Loucy (cell line): ENCODE measurements around the gene BRD8.

Experiments used
- H2AFZ ChIP-seq: fragments of 200-600 bp; sonication (generic); 2 replicates; pipeline ENCODE4 v1.6.0; 2016; ENCODE audit warnings: antibody characterized with exemption, mild to moderate bottlenecking, low read length, moderate library complexity
- H3F3A ChIP-seq: fragments of 200-600 bp; 2 replicates; pipeline ENCODE4 v1.6.0; 2016; ENCODE audit warnings: antibody characterized with exemption, low read depth, mild to moderate bottlenecking
- H3K27me3 ChIP-seq: fragments of 200-600 bp; sonication (generic); 2 replicates; pipeline ENCODE4 v1.6.1; 2014; ENCODE audit warnings: low read length, mild to moderate bottlenecking; ENCODE audit not compliant: insufficient read depth, poor library complexity, severe bottlenecking
- H3K36me3 ChIP-seq: fragments of 200-600 bp; sonication (generic); 2 replicates; pipeline ENCODE4 v1.6.1; 2016; ENCODE audit warnings: low read length; ENCODE audit not compliant: insufficient read depth
- H3K4me1 ChIP-seq: fragments of 200-600 bp; sonication (generic); 2 replicates; pipeline ENCODE4 v1.5.1; 2014; ENCODE audit warnings: low read length, mild to moderate bottlenecking; ENCODE audit not compliant: insufficient read depth, poor library complexity, severe bottlenecking
- H3K4me2 ChIP-seq: fragments of 200-600 bp; sonication (generic); 2 replicates; pipeline ENCODE4 v1.6.0; 2014; ENCODE audit warnings: antibody characterized with exemption, low read length, low read depth, mild to moderate bottlenecking; ENCODE audit not compliant: poor library complexity, severe bottlenecking
- H3K4me3 ChIP-seq: fragments of 200-600 bp; sonication (generic); 2 replicates; pipeline ENCODE4 v1.5.1; 2014; ENCODE audit warnings: low read length, mild to moderate bottlenecking, mixed read lengths; ENCODE audit not compliant: poor library complexity, severe bottlenecking
- H3K79me2 ChIP-seq: fragments of 200-600 bp; sonication (generic); 2 replicates; pipeline ENCODE4 v1.6.1; 2014; ENCODE audit warnings: low read length; ENCODE audit not compliant: insufficient read depth
- H3K9ac ChIP-seq: fragments of 200-600 bp; sonication (generic); 2 replicates; pipeline ENCODE4 v1.6.0; 2014; ENCODE audit warnings: mild to moderate bottlenecking, low read depth, low read length, moderate library complexity; ENCODE audit not compliant: poor library complexity, severe bottlenecking
- H3K9me2 ChIP-seq: fragments of 200-600 bp; sonication (generic); replicated peaks from 2 replicates; pipeline ENCODE4 v1.6.1; 2016; ENCODE audit warnings: low read depth, low read length, mixed read lengths
- H3K9me3 ChIP-seq: fragments of 200-600 bp; sonication (generic); 2 replicates; pipeline ENCODE4 v1.6.1; 2014; ENCODE audit warnings: mild to moderate bottlenecking, antibody characterized with exemption, low read length, low read depth; ENCODE audit not compliant: insufficient read depth
- H4K20me1 ChIP-seq: fragments of 200-600 bp; sonication (generic); 2 replicates; pipeline ENCODE4 v1.6.0; 2014; ENCODE audit warnings: antibody characterized with exemption, low read length, mild to moderate bottlenecking; ENCODE audit not compliant: insufficient read depth, poor library complexity, severe bottlenecking
- EZH2phosphoT487 ChIP-seq: fragments of 200-600 bp; IDR thresholded peaks from 2 replicates; pipeline ENCODE4 v1.6.1; 2018; ENCODE audit warnings: antibody characterized with exemption, mild to moderate bottlenecking, moderate library complexity, borderline replicate concordance
- TF ChIP-seq, protein P1 (sequence below): fragments of 200-600 bp; sonication (generic); conservative IDR thresholded peaks from 2 replicates; pipeline ENCODE4 v1.5.1; 2014; ENCODE audit warnings: mild to moderate bottlenecking, antibody characterized with exemption, low read length

Gene BRD8

DNA sequence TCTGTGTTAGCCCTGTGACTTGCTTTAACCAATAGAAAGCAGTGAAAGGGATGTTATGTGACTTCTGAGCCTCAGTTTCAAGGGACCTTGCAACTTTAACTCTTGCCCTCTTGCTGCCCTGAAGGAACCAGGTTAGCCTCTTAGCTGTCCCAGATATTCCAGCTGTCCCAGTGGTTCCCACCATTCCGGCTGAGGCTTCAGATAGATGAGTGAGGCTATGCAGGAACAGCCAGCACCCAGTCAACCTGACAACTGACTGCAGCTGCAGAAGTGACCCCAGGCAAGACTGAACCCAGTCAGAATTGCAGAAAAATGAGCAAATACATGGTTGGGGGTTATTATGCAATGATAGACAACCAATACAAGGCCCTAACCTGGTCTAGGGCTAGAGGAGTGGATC is 45.1 kb upstream of the BRD8 start:
- H3K4me1 ChIP-seq = no peaks in the 10 kb centered on the region
- no peaks in the 10 kb centered on the region for H3K27me3 ChIP-seq
- no peaks in the 10 kb centered on the region for H3K36me3 ChIP-seq
- H4K20me1 ChIP-seq = no peaks in the 10 kb centered on the region
- H3K4me2 ChIP-seq = no peak overlapping the region
- no peaks in the 10 kb centered on the region for H3K9me2 ChIP-seq
- no peak overlapping the region for H2AFZ ChIP-seq
- no peaks in the 10 kb centered on the region for H3K9me3 ChIP-seq
- TF ChIP-seq, protein P1, sequence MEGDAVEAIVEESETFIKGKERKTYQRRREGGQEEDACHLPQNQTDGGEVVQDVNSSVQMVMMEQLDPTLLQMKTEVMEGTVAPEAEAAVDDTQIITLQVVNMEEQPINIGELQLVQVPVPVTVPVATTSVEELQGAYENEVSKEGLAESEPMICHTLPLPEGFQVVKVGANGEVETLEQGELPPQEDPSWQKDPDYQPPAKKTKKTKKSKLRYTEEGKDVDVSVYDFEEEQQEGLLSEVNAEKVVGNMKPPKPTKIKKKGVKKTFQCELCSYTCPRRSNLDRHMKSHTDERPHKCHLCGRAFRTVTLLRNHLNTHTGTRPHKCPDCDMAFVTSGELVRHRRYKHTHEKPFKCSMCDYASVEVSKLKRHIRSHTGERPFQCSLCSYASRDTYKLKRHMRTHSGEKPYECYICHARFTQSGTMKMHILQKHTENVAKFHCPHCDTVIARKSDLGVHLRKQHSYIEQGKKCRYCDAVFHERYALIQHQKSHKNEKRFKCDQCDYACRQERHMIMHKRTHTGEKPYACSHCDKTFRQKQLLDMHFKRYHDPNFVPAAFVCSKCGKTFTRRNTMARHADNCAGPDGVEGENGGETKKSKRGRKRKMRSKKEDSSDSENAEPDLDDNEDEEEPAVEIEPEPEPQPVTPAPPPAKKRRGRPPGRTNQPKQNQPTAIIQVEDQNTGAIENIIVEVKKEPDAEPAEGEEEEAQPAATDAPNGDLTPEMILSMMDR = no peak
- TF ChIP-seq EZH2phosphoT487 = no peak
- no peaks in the 10 kb centered on the region for H3F3A ChIP-seq
- H3K4me3 ChIP-seq = no peak overlapping the region
- H3K79me2 ChIP-seq = no peaks in the 10 kb centered on the region
- no peak overlapping the region for H3K9ac ChIP-seq

DNA sequence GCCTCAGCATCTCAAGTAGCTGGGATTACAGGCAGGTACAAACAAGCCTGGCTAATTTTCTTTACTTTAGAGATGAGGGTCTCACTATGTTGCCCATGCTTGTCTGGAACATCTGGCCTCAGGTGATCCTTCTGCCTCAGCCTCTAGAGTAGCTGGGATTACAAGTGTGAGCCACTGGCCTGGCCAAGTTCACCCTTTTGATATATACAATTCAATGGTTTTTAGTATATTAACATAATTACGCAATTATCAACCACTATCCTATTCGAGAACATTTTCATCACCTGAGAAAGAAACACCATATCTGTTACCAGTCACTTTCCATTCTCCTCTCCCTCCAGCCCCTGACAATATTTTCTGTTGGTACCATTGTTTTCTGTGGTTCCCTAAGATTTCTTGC is 38.4 kb upstream of the BRD8 start:
- TF ChIP-seq, protein P1 = no peak
- TF ChIP-seq EZH2phosphoT487 = no peak
- Histone ChIP-seq H3F3A (no peaks in the 10 kb centered on the region), H3K79me2 (peaks cover 13% of the 10 kb centered on the region), H4K20me1 (peaks cover 8% of the 10 kb centered on the region), H3K9me3 (no peaks in the 10 kb centered on the region), H3K4me2 (no peak overlapping the region), H3K4me3 (no peak overlapping the region), H3K9me2 (no peaks in the 10 kb centered on the region), H3K27me3 (no peaks in the 10 kb centered on the region), H3K4me1 (peaks cover 3% of the 10 kb centered on the region), H2AFZ (no peak overlapping the region), H3K9ac (no peak overlapping the region), H3K36me3 (no peaks in the 10 kb centered on the region)

DNA sequence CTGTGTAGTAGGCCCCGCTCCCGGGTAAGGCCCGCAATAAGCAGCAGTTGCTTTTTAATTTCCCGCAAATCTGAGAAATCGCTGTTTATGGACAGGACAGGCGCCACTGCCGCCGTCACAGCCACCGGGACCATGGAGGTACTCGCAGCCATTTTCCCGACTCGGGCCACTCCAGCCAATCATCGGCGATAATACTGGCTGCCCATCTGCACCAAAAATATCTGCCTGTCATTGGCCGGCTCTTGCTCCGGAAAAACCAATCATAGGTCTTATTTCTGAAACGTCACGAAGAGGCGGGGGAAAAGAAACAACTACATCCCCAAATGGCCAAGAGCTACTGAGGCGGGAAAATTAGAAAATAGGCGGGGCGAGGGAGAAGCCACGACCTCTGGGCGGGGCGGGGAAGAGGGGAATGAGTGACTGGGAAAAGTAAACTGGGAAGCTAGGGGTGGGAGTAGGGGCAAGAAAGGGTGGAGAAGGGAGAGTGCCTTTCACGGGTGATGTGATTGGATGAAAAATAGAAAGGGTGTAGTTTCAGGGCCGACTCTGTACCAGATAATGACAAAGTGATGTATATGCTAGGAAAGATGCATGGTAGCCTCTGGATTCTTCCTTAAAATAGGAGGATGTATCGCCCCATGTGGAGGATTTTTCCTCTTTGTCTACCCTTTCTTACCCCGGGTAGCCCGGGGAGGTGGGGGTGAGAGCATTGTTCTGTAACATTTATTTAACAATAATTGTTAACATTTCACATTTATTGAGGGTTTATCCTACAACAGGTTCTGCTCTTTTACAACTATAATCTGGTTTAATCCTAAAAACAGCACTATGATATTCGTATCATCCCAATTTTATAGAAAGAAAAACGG is 35.0 kb upstream of the BRD8 start, which contains the start of gene CDC23:
Gene CDC23, minus strand, starts transcription at position 163 of the 869 bp plus-strand sequence. Its CDS starts 11 bp downstream, at position 152.
- no peaks in the 10 kb centered on the region for H3K9me2 ChIP-seq
- peak within 1 kb of the TSS; percentile 87 for H3K9ac ChIP-seq
- no peaks in the 10 kb centered on the region for H3K27me3 ChIP-seq
- peak within 1 kb of the TSS; percentile 90 for H3K4me3 ChIP-seq
- H3K36me3 ChIP-seq = no peaks in the 10 kb centered on the region
- H4K20me1 ChIP-seq = peaks cover 8% of the 10 kb centered on the region
- H2AFZ ChIP-seq = peak within 1 kb of the TSS; percentile 93
- peak within 1 kb of the TSS; percentile 76 for H3K4me2 ChIP-seq
- peaks cover 45% of the 10 kb centered on the region for H3K79me2 ChIP-seq
- no peak for TF ChIP-seq EZH2phosphoT487
- TF ChIP-seq, protein P1 = no peak
- no peaks in the 10 kb centered on the region for H3K9me3 ChIP-seq
- peaks cover 12% of the 10 kb centered on the region for H3K4me1 ChIP-seq
- no peaks in the 10 kb centered on the region for H3F3A ChIP-seq
